CD14-positive monocyte (primary cell): ENCODE results near the gene DZIP1L. TPM values are rescaled to one million over a fixed set of nuclear protein-coding genes. Genes with fewer than 3 reads are reported as not detected.

ENCODE experiments used
- DNase-seq, 3 donors: peaks; one replicate each; pipeline ENCODE4 v3.0.0-alpha.2; 2011 to 2022
- H2AFZ ChIP-seq: 2 replicates; pipeline ENCODE4 v1.6.0; 2012; ENCODE audit warnings: mild to moderate bottlenecking, low read depth, low read length, inconsistent platforms; ENCODE audit not compliant: insufficient read depth, poor library complexity, severe bottlenecking
- H3K27ac ChIP-seq, 2 donors: 1 replicate in 1 of 2; 2 replicates in 1 of 2; pipeline ENCODE4 v1.5.1; 2012 to 2013; ENCODE audit warnings: low read length in 2 of 2, control low read depth in 1 of 2, inconsistent platforms in 1 of 2, low read depth in 1 of 2, mild to moderate bottlenecking in 1 of 2
- H3K27me3 ChIP-seq, 2 donors: one replicate each; pipeline versions ENCODE4 v1.6.0 to v1.6.1; 2011 to 2013; ENCODE audit warnings: low read length in 2 of 2; ENCODE audit not compliant: control insufficient read depth in 2 of 2, insufficient read depth in 2 of 2
- H3K36me3 ChIP-seq, 2 donors: replicated peaks in 1 of 2; 1 replicate in 1 of 2; 2 replicates in 1 of 2; pipeline versions ENCODE4 v1.5.1 to v1.6.1; 2012 to 2013; ENCODE audit warnings: low read length in 2 of 2, control low read depth in 1 of 2, inconsistent platforms in 1 of 2, mild to moderate bottlenecking in 1 of 2; ENCODE audit not compliant: insufficient read depth in 2 of 2, control insufficient read depth in 1 of 2
- H3K4me1 ChIP-seq, 2 donors: 1 replicate in 1 of 2; 2 replicates in 1 of 2; pipeline versions ENCODE4 v1.5.1 to v1.6.1; 2012 to 2013; ENCODE audit warnings: low read length in 2 of 2, control low read depth in 1 of 2, inconsistent platforms in 1 of 2, mild to moderate bottlenecking in 1 of 2, moderate library complexity in 1 of 2; ENCODE audit not compliant: insufficient read depth in 2 of 2, control insufficient read depth in 1 of 2
- H3K4me2 ChIP-seq: replicated peaks from 2 replicates; pipeline ENCODE3; 2012; ENCODE audit warnings: low read length, moderate library complexity, mild to moderate bottlenecking; ENCODE audit not compliant: poor library complexity, severe bottlenecking; ENCODE audit errors: extremely low read depth
- H3K4me3 ChIP-seq, 3 experiments: fragments of 200-600 bp in 1 of 3; sonication (generic) in 1 of 3; replicated peaks in 1 of 3; 1 replicate in 2 of 3; 2 replicates in 1 of 3; pipeline ENCODE4 v1.5.1; 2011 to 2013; ENCODE audit warnings: low read length in 3 of 3, mild to moderate bottlenecking in 3 of 3, control low read depth in 2 of 3, low read depth in 2 of 3, inconsistent platforms in 1 of 3, moderate library complexity in 1 of 3
- H3K79me2 ChIP-seq: 2 replicates; pipeline ENCODE4 v1.6.0; 2012; ENCODE audit warnings: mild to moderate bottlenecking, control low read depth, inconsistent platforms, low read length, moderate library complexity; ENCODE audit not compliant: insufficient read depth
- H3K9ac ChIP-seq: 2 replicates; pipeline ENCODE4 v1.6.0; 2017; ENCODE audit warnings: low read length, mild to moderate bottlenecking; ENCODE audit not compliant: insufficient read depth, poor library complexity, severe bottlenecking
- H3K9me3 ChIP-seq, 2 donors: replicated peaks in 1 of 2; 1 replicate in 1 of 2; 2 replicates in 1 of 2; pipeline versions ENCODE4 v1.5.1 to v1.6.1; 2012 to 2013; ENCODE audit warnings: low read length in 2 of 2, control low read depth in 1 of 2; ENCODE audit not compliant: control insufficient read depth in 1 of 2, insufficient read depth in 1 of 2
- H4K20me1 ChIP-seq: 2 replicates; pipeline ENCODE4 v1.6.0; 2012; ENCODE audit warnings: mild to moderate bottlenecking, low read length, control low read depth, moderate library complexity; ENCODE audit not compliant: insufficient read depth
- H3K27ac Mint-ChIP-seq, 7 donors: one replicate each; pipeline ENCODE4 v1.8.0; 2020; ENCODE audit warnings: mild to moderate bottlenecking in 7 of 7, mixed read lengths in 7 of 7, moderate library complexity in 6 of 7, inconsistent platforms in 2 of 7
- H3K27me3 Mint-ChIP-seq, 3 donors: one replicate each; pipeline ENCODE4 v1.8.0; 2021 to 2022; ENCODE audit warnings: low read depth in 3 of 3, mild to moderate bottlenecking in 3 of 3, mixed read lengths in 3 of 3, moderate library complexity in 3 of 3, inconsistent platforms in 1 of 3
- H3K36me3 Mint-ChIP-seq, 2 donors: one replicate each; pipeline ENCODE4 v1.8.0; 2020; ENCODE audit warnings: mixed read lengths in 2 of 2, inconsistent platforms in 1 of 2, mild to moderate bottlenecking in 1 of 2
- H3K4me1 Mint-ChIP-seq: one replicate; pipeline ENCODE4 v1.8.0; 2020; ENCODE audit warnings: mild to moderate bottlenecking, mixed read lengths
- H3K4me3 Mint-ChIP-seq, 2 donors: one replicate each; pipeline ENCODE4 v1.8.0; 2020; ENCODE audit warnings: mild to moderate bottlenecking in 2 of 2, mixed read lengths in 2 of 2, moderate library complexity in 1 of 2
- H3K9me3 Mint-ChIP-seq, 7 donors: one replicate each; pipeline ENCODE4 v1.8.0; 2020 to 2022; ENCODE audit warnings: mixed read lengths in 7 of 7, mild to moderate bottlenecking in 6 of 7, moderate library complexity in 6 of 7, inconsistent platforms in 2 of 7
- CTCF ChIP-seq: fragments of 200-600 bp; IDR thresholded peaks from one replicate; pipeline ENCODE4 v1.8.0; 2022; ENCODE audit warnings: antibody characterized with exemption, mild to moderate bottlenecking
- WGBS: methylation state at CpG from one replicate; pipeline ENCODE4 v1.1.5; 2013; ENCODE audit warnings: missing lambda C conversion rate; ENCODE audit not compliant: insufficient coverage; 5-methylcytosine and 5-hydroxymethylcytosine counted together
- intact Hi-C, 2 donors: fragments of 100-400 bp; cut with micrococcal nuclease; formaldehyde crosslinking; loops; one replicate each; pipeline versions ENCODE4 v1.15.0 to v1.15.1; 2023
- polyA plus RNA-seq, 3 donors: library from polyadenylated mRNA; depleted of rRNA in 1 of 3; unstranded in 2 of 3; stranded (reverse) in 1 of 3; fragments of 300-500 nt in 2 of 3; fragments of >200 nt in 1 of 3; fragmentation: Illumina TruSeq in 2 of 3; gene quantifications; 1 replicate in 2 of 3; 2 replicates in 1 of 3; pipeline ENCODE4 v1.2.3, GENCODE V29; 2012 to 2021

The DZIP1L gene
- polyA plus RNA-seq, 3 donors, result 0.50 to 1.8 (median 0.52) TPM

GRCh38 chr3:138137861-138138260 is 22.5 kb upstream of the DZIP1L start:
- whole genome bisulfite sequencing, result 0% methylated on average over 1 of the region's 2 CpGs
- Histone ChIP-seq H3K9me3 (no peaks in the 10 kb centered on the region), H3K4me1 (peaks cover 71 to 72% of the 10 kb centered on the region in 2 donors), H3K4me3 (peak overlapping the region in 1 of 3 experiments; percentile 34), H3K4me2 (peak overlapping the region; percentile 74), H3K36me3 (no peaks in the 10 kb centered on the region), H3K27ac (peak overlapping the region; percentile 58 to 80), H3K9ac (no peak overlapping the region), H3K79me2 (no peaks in the 10 kb centered on the region), H3K27me3 (no peaks in the 10 kb centered on the region), H4K20me1 (no peaks in the 10 kb centered on the region), H2AFZ (no peak overlapping the region)
- TF ChIP-seq CTCF, result no peak
- peak in 2 of 3 donors; percentile 59 to 75 for DNase-seq
- Mint-ChIP-seq H3K36me3 (no peaks in the 10 kb centered on the region), H3K4me1 (peaks cover 73% of the 10 kb centered on the region), H3K9me3 (peaks cover 0 to 2% (median 0%) of the 10 kb centered on the region in 7 donors), H3K27me3 (peaks cover 0 to 2% (median 2%) of the 10 kb centered on the region in 3 donors), H3K27ac (peak overlapping the region; percentile 93 to 96 (median 95)), H3K4me3 (peak overlapping the region; percentile 6 to 62)
- intact Hi-C loops, result loop anchor here in 1 of 2 donors (10.0 kb wide), 1 partner anchor 87 kb away; no protein-coding TSS in a partner anchor

DNA sequence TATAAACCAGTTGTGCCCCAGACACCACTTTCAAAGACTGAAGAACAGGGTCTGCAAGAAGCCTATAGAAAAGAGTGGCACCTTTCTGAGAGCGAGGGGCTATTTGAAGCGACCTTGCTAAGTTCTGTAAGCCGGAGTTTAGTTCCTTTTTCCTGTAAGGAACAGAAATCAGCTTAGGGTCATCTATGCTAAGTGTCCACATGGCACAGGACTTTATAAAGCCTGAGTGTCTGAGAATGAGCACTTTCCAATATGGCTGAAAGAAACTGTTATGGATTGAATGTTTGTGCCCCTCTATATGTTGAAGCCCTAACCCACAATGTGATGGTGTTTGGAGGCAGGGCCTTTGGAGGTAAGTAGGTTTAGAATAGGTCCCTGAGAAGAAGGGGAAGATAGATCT is 20.8 kb upstream of the DZIP1L start:
- intact Hi-C loops, result loop anchor here in 1 of 2 donors (10.0 kb wide), 1 partner anchor 89 kb away; no protein-coding TSS in a partner anchor
- Histone ChIP-seq H3K9me3 (no peaks in the 10 kb centered on the region), H4K20me1 (no peaks in the 10 kb centered on the region), H3K79me2 (no peaks in the 10 kb centered on the region), H3K4me3 (peak overlapping the region in 1 of 3 experiments; percentile 65), H3K36me3 (no peaks in the 10 kb centered on the region), H2AFZ (no peak overlapping the region), H3K27me3 (no peaks in the 10 kb centered on the region), H3K27ac (peak overlapping the region in 1 of 2 donors; percentile 80), H3K4me2 (peak overlapping the region; percentile 74), H3K4me1 (peaks cover 71 to 72% of the 10 kb centered on the region in 2 donors), H3K9ac (no peak overlapping the region)
- peak overlapping the region; percentile 93 to 96 (median 95) for H3K27ac Mint-ChIP-seq
- H3K9me3 Mint-ChIP-seq, result peaks cover 0 to 2% (median 0%) of the 10 kb centered on the region in 7 donors
- WGBS, result 0% methylated on average over 3 of the region's 3 CpGs
- H3K4me1 Mint-ChIP-seq, result peaks cover 73% of the 10 kb centered on the region
- H3K36me3 Mint-ChIP-seq, result no peaks in the 10 kb centered on the region
- peak overlapping the region in 1 of 2 donors; percentile 55 for H3K4me3 Mint-ChIP-seq
- peak in 2 of 3 donors; percentile 41 to 68 for DNase-seq
- H3K27me3 Mint-ChIP-seq, result peaks cover 0 to 3% (median 2%) of the 10 kb centered on the region in 3 donors
- TF ChIP-seq CTCF, result no peak
